K562 (cell line): ENCODE results near the gene TMEM43. TPM values are rescaled to one million over a fixed set of nuclear protein-coding genes. Genes with fewer than 3 reads are reported as not detected.
A peak's percentile ranks its signal among the peaks of the same experiment; 100 is the strongest.

Experiments used
- ATAC-seq: fragments of 200-7000 bp; cut with Tn5 transposase; 3 replicates; pipeline ENCODE4 v1.9.1; 2020; ENCODE audit warnings: moderate library complexity
- Bru-seq: library from RNA; stranded (reverse); fragments of 400-500 nt; gene quantifications from one replicate; lab custom pipeline; 2021; lab: Mats Ljungman, UMichigan
- BruChase-seq, 2 experiments: library from RNA; stranded (reverse); fragments of 400-500 nt; gene quantifications; one replicate each; lab custom pipeline; 2021; lab: Mats Ljungman, UMichigan
- BruUV-seq: library from RNA; stranded (reverse); fragments of 400-500 nt; replicated peaks from 2 replicates; lab custom pipeline; 2021; lab: Mats Ljungman, UMichigan
- CTCF ChIA-PET: fragments of 300-600 bp; formaldehyde crosslinking; extraction: SDS; loops from one replicate; lab custom pipeline; 2021; ENCODE audit warnings: low intra/inter-chr PET ratio; lab: Yijun Ruan, JAX
- POLR2A ChIA-PET: fragments of 300-600, 350-650 bp; sonication (Branson Sonifier 250); formaldehyde crosslinking; extraction: SDS; loops from one replicate; lab custom pipeline; 2021; ENCODE audit warnings: antibody characterized with exemption, inconsistent platforms; lab: Yijun Ruan, JAX
- DNase-seq, 4 experiments: peaks; one replicate each; pipeline versions ENCODE4 v3.0.0 to v3.0.0-alpha.2; 2011 to 2018; ENCODE audit warnings: low spot score in 3 of 4, mixed read lengths in 3 of 4; ENCODE audit errors: extremely low read depth in 1 of 4
- FAIRE-seq: peaks from 2 replicates; lab custom pipeline; 2011; peaks lifted over from hg19 to GRCh38; lab: Jason Lieb, UNC
- H2AFZ ChIP-seq: 2 replicates; pipeline ENCODE4 v1.6.0; 2011; ENCODE audit warnings: low read depth, low read length, control low read depth, inconsistent platforms
- H3K27ac ChIP-seq: fragments of 200-600 bp; 3 replicates; pipeline ENCODE4 v1.8.0; 2011; ENCODE audit warnings: low read depth, mild to moderate bottlenecking, control low read depth, inconsistent platforms, low read length, moderate library complexity, mixed read lengths; ENCODE audit errors: extremely low read depth
- H3K27me3 ChIP-seq, 2 experiments: fragments of 300-600 bp in 1 of 2; 2 replicates in 1 of 2; 3 replicates in 1 of 2; pipeline versions ENCODE4 v1.6.0 to v1.8.0; 2011; ENCODE audit warnings: inconsistent platforms in 2 of 2, low read length in 2 of 2, mild to moderate bottlenecking in 1 of 2, mixed read lengths in 1 of 2, moderate library complexity in 1 of 2; ENCODE audit not compliant: control insufficient read depth in 2 of 2, insufficient read depth in 2 of 2
- H3K36me3 ChIP-seq: fragments of 300-600 bp; 3 replicates; pipeline ENCODE4 v1.8.0; 2011; ENCODE audit warnings: mild to moderate bottlenecking, low read length, inconsistent platforms; ENCODE audit not compliant: control insufficient read depth, insufficient read depth
- H3K4me1 ChIP-seq, 2 experiments: fragments of 200-600 bp in 1 of 2; replicated peaks in 1 of 2; 2 replicates in 1 of 2; 3 replicates in 1 of 2; pipeline versions ENCODE4 v1.5.1 to v1.8.0; 2011; ENCODE audit warnings: inconsistent platforms in 2 of 2, low read length in 2 of 2, mild to moderate bottlenecking in 1 of 2, mixed read lengths in 1 of 2, moderate library complexity in 1 of 2; ENCODE audit not compliant: control insufficient read depth in 2 of 2, insufficient read depth in 2 of 2
- H3K4me2 ChIP-seq: 2 replicates; pipeline ENCODE4 v1.6.1; 2011; ENCODE audit warnings: low read length, control low read depth, inconsistent platforms, mixed read lengths; ENCODE audit not compliant: insufficient read depth
- H3K4me3 ChIP-seq: fragments of 200-600 bp; sonication (generic), shearing (Covaris generic); 2 replicates; pipeline ENCODE4 v1.5.1; 2016; ENCODE audit warnings: control low read depth, inconsistent platforms
- H3K79me2 ChIP-seq: fragments of 200-600 bp; 3 replicates; pipeline ENCODE4 v1.8.0; 2011; ENCODE audit warnings: low read length, inconsistent platforms; ENCODE audit not compliant: control insufficient read depth, insufficient read depth
- H3K9ac ChIP-seq, 2 experiments: 2 replicates each; pipeline versions ENCODE4 v1.6.0 to v1.6.1; 2011; ENCODE audit warnings: low read depth in 2 of 2, low read length in 2 of 2, control low read depth in 1 of 2, inconsistent platforms in 1 of 2, mild to moderate bottlenecking in 1 of 2, mixed read lengths in 1 of 2; ENCODE audit not compliant: insufficient read depth in 1 of 2
- H3K9me1 ChIP-seq: one replicate; pipeline ENCODE4 v1.6.0; 2011; ENCODE audit warnings: inconsistent platforms, mild to moderate bottlenecking, low read length, moderate library complexity; ENCODE audit not compliant: control insufficient read depth, insufficient read depth
- H3K9me3 ChIP-seq: replicated peaks from 2 replicates; pipeline ENCODE4 v1.5.1; 2011; ENCODE audit warnings: low read depth, low read length, inconsistent platforms; ENCODE audit not compliant: control insufficient read depth, insufficient read depth
- H4K20me1 ChIP-seq: replicated peaks from 2 replicates; pipeline ENCODE4 v1.6.1; 2011; ENCODE audit warnings: low read length, inconsistent platforms, mixed read lengths; ENCODE audit not compliant: control insufficient read depth, insufficient read depth
- ATF6 ChIP-seq: sonication (generic); formaldehyde crosslinking; IDR thresholded peaks from 2 replicates; pipeline ENCODE4 v1.4.0; 2020; ENCODE audit warnings: mild to moderate bottlenecking, missing genetic modification reagents
- FOXP1 ChIP-seq: sonication (generic); formaldehyde crosslinking; IDR thresholded peaks from 2 replicates; pipeline ENCODE4 v1.8.0; 2022; ENCODE audit warnings: mild to moderate bottlenecking, missing genetic modification reagents
- JUN ChIP-seq, 2 experiments: sonication (generic) in 1 of 2; formaldehyde crosslinking in 1 of 2; IDR thresholded peaks; 2 replicates each; pipeline versions ENCODE4 v1.6.1 to v1.8.0; 2012 to 2022; ENCODE audit warnings: borderline replicate concordance in 2 of 2, mild to moderate bottlenecking in 2 of 2, improper control_type of control experiment in 1 of 2, low read depth in 1 of 2, low read length in 1 of 2, missing genetic modification reagents in 1 of 2
- KAT8 ChIP-seq: fragments of 450-650 bp; IDR thresholded peaks from 2 replicates; pipeline ENCODE4 v1.6.1; 2016; ENCODE audit warnings: low read depth, mild to moderate bottlenecking
- RBBP5 ChIP-seq: fragments of 200-600 bp; sonication (generic); IDR thresholded peaks from 2 replicates; pipeline ENCODE4 v1.6.1; 2012; ENCODE audit warnings: borderline replicate concordance, mild to moderate bottlenecking, low read length, control low read depth, inconsistent platforms; ENCODE audit not compliant: insufficient read depth, poor library complexity, severe bottlenecking
- SMAD4 ChIP-seq: fragments of 250-450 bp; sonication (Bioruptor Pico); conservative IDR thresholded peaks from 2 replicates; pipeline ENCODE4 v1.8.0; 2021; ENCODE audit warnings: inconsistent platforms, mild to moderate bottlenecking, moderate library complexity
- ZBTB49 ChIP-seq: sonication (generic); formaldehyde crosslinking; IDR thresholded peaks from 2 replicates; pipeline ENCODE4 v1.8.0; 2022; ENCODE audit warnings: missing genetic modification reagents, mild to moderate bottlenecking, borderline replicate concordance
- ZFP30 ChIP-seq: fragments of 250-450 bp; sonication (Bioruptor Pico); IDR thresholded peaks from 2 replicates; pipeline ENCODE4 v1.8.0; 2022; ENCODE audit warnings: moderate library complexity, mild to moderate bottlenecking, inconsistent platforms, borderline replicate concordance
- ZNF121 ChIP-seq: sonication (generic); formaldehyde crosslinking; conservative IDR thresholded peaks from 2 replicates; pipeline ENCODE4 v1.8.0; 2022; ENCODE audit warnings: missing genetic modification reagents
- ZNF184 ChIP-seq: sonication (generic); formaldehyde crosslinking; IDR thresholded peaks from 2 replicates; pipeline ENCODE4 v1.5.0; 2020; ENCODE audit warnings: missing genetic modification reagents
- WGBS: fragments of 100-300 bp; shearing (Covaris generic); methylation state at CpG from one replicate; pipeline ENCODE4 v1.1.6; 2016; ENCODE audit warnings: low coverage, mixed read lengths; ENCODE audit not compliant: insufficient coverage; ENCODE audit errors: missing lambda C conversion rate; 5-methylcytosine and 5-hydroxymethylcytosine counted together
- in situ Hi-C: fragments of 300-500 bp; cut with MboI; formaldehyde crosslinking; loops from 4 replicates; pipeline ENCODE4 v1.15.0; 2018; ENCODE audit warnings: inconsistent platforms, mixed read lengths
- intact Hi-C: fragments of 100-400 bp; cut with micrococcal nuclease; formaldehyde crosslinking; loops from 2 replicates; pipeline ENCODE4 v1.14.2; 2022
- long read RNA-seq, 3 experiments: library from polyadenylated mRNA in 2 of 3; library from RNA in 1 of 3; unstranded in 2 of 3; stranded (forward) in 1 of 3; transcript quantifications; one replicate each; pipeline ENCODE4 v2.0.0, GENCODE V29; 2019 to 2022
- polyA minus RNA-seq, 3 experiments: library from RNA; depleted of rRNA, polyadenylated mRNA; stranded (reverse); fragments of >200 nt; gene quantifications; 2 replicates each; pipeline ENCODE4 v1.2.3, GENCODE V29; 2011
- polyA plus RNA-seq, 8 experiments: library from polyadenylated mRNA; depleted of rRNA in 4 of 8; stranded (reverse) in 5 of 8; unstranded in 3 of 8; fragments of >200 nt; fragmentation: Nextera tagmentation in 2 of 8; fragmentation: Illumina TruSeq in 1 of 8; extraction: Ambion mirVana in 2 of 8; extraction: Trizol in 1 of 8; gene quantifications; 2 replicates each; pipeline versions ENCODE4 v1.2.1 to v1.2.3, GENCODE V29; 2011 to 2014; ENCODE audit warnings: inconsistent platforms in 1 of 8, missing spikeins in 1 of 8
- total RNA-seq, 7 experiments: library from RNA; depleted of rRNA in 6 of 7; stranded (reverse); fragments of >200 nt in 6 of 7; fragmentation: Illumina TruSeq in 2 of 7; extraction: Trizol in 2 of 7; gene quantifications; 2 replicates each; pipeline versions ENCODE4 v1.2.1 to v1.2.3, GENCODE V29; 2011 to 2021; ENCODE audit warnings: low replicate concordance in 1 of 7

Gene TMEM43
- total RNA-seq (2011; cell fraction: chromatin; rRNA removed; ENCODE audit: low replicate concordance), result 45.4 and 56.1 TPM in 2 replicates
- total RNA-seq (2011; cell fraction: nucleolus; rRNA removed), result 65.7 and 72.4 TPM in 2 replicates
- 57.3 and 58.4 TPM in 2 replicates for total RNA-seq (2011; cell fraction: nucleoplasm; rRNA removed)
- 35.0 and 49.2 TPM in 2 replicates for total RNA-seq (2014; rRNA removed)
- total RNA-seq (2014; rRNA removed; fragmentation: Illumina TruSeq; extraction: Trizol), result 32.9 and 35.7 TPM in 2 replicates
- total RNA-seq (2015; rRNA removed; fragmentation: Illumina TruSeq; extraction: Trizol), result 41.1 and 42.9 TPM in 2 replicates
- total RNA-seq (2021), result 38.9 and 39.7 TPM in 2 replicates
- 41.9 and 50.8 TPM in 2 replicates for polyA plus RNA-seq (2011; rRNA removed)
- polyA plus RNA-seq (2011; cell fraction: cytosol; rRNA removed), result 46.0 and 54.1 TPM in 2 replicates
- 73.1 and 80.6 TPM in 2 replicates for polyA plus RNA-seq (2011; cell fraction: nucleus; rRNA removed)
- polyA plus RNA-seq (2012), result 32.9 and 33.9 TPM in 2 replicates
- polyA plus RNA-seq (2014; fragmentation: Illumina TruSeq; extraction: Trizol), result 41.5 and 46.1 TPM in 2 replicates
- 10 to 100 TPM; 16.7 to 29.4 TPM for polyA plus RNA-seq (2014; fragmentation: Nextera tagmentation; extraction: Ambion mirVana)
- polyA plus RNA-seq (2014; rRNA removed), result 32.7 and 37.5 TPM in 2 replicates
- 32.4 and 38.1 TPM in 2 replicates for polyA minus RNA-seq (2011; rRNA and poly(A)+ RNA removed)
- 21.2 TPM in 2 replicates for polyA minus RNA-seq (2011; cell fraction: cytosol; rRNA and poly(A)+ RNA removed)
- 17.1 and 22.2 TPM in 2 replicates for polyA minus RNA-seq (2011; cell fraction: nucleus; rRNA and poly(A)+ RNA removed)
- Bru-seq, nascent RNA, result percentile 78 among the genes with signal in this experiment
- BruChase-seq, experiment 1, labeled RNA remaining after a 2-hour chase, result percentile 78 among the genes with signal in this experiment
- percentile 78 among the genes with signal in this experiment for BruChase-seq, experiment 2, labeled RNA remaining after a 6-hour chase
- long read RNA-seq, experiment 1, transcript TMEM43-201 (12 exons, 3,341 nt), result major isoform, 92 of 169 reads
- long read RNA-seq, experiment 1, partial matches to known transcripts, result 66 of 169 reads
- long read RNA-seq, experiment 1, other reads (novel, unspliced or antisense), result 11 of 169 reads
- long read RNA-seq, experiment 2, transcript TMEM43-201 (12 exons, 3,341 nt), result major isoform, 18 of 38 reads
- long read RNA-seq, experiment 2, partial matches to known transcripts, result 3 of 38 reads
- long read RNA-seq, experiment 2, other reads (novel, unspliced or antisense), result 17 of 38 reads
- long read RNA-seq, experiment 3, transcript TMEM43-201 (12 exons, 3,341 nt), result major isoform, 20 of 24 reads
- long read RNA-seq, experiment 3, partial matches to known transcripts, result 1 of 24 reads
- long read RNA-seq, experiment 3, other reads (novel, unspliced or antisense), result 3 of 24 reads

- peaks cover 85% of the 10 kb centered on the region for H3K79me2 ChIP-seq
- TF ChIP-seq FOXP1 (no peak), ZNF184 (CRISPR knock-in tag) (no peak), ZNF121 (CRISPR knock-in tag) (no peak), SMAD4 (CRISPR knock-in tag) (peak; percentile 12; the same call in 1 of the 2 replicates), JUN (IDR thresholded peaks at IDR 0.05; ENCODE audit: borderline replicate concordance, low read depth, low read length) (peak; percentile 56; the same call in 1 of the 2 replicates), JUN (CRISPR knock-in tag; IDR thresholded peaks at IDR 0.05; ENCODE audit: borderline replicate concordance) (no peak), RBBP5 (peak; percentile 69), ZBTB49 (CRISPR knock-in tag) (no peak), KAT8 (no peak), ATF6 (no peak), ZFP30 (CRISPR knock-in tag) (no peak)
Measured at GRCh38 chr3:14124615-14125192, at the start of gene TMEM43, which contains the start of gene CHCHD4. TSS of gene TMEM43 (plus strand) at chr3:14125052. CDS start at chr3:14125194, 142 bp downstream. TSS of gene CHCHD4 (minus strand) at chr3:14124870. CDS start at chr3:14124676, 194 bp downstream.

More at GRCh38 chr3:14124615-14125192, at the start of gene TMEM43, which contains the start of gene CHCHD4:
- Histone ChIP-seq H3K36me3 (peaks cover 63% of the 10 kb centered on the region), H3K9me3 (peaks cover 23% of the 10 kb centered on the region), H2AFZ (peak within 1 kb of the TSS; percentile 97), H3K4me2 (peak within 1 kb of the TSS; percentile 95), H3K27ac (peak within 1 kb of the TSS; percentile 86), H3K9ac (peak within 1 kb of the TSS; percentile 88 to 97), H3K4me3 (peak within 1 kb of the TSS; percentile 72), H4K20me1 (peaks cover 10% of the 10 kb centered on the region; the same call in 1 of the 2 replicates), H3K4me1 (peaks cover 35 to 45% of the 10 kb centered on the region in 2 experiments), H3K27me3 (no peaks in the 10 kb centered on the region), H3K9me1 (peaks cover 5% of the 10 kb centered on the region)
- POLR2A ChIA-PET, result interaction anchor here (0.6 to 3.5 kb wide), 15 partner anchors 8 to 389 kb away, joined by 3 to 24 read pairs (median 5); partner anchors contain the start of genes LSM3 and XPC
- CTCF ChIA-PET, result no interaction called here
- in situ Hi-C loops, result loop anchor here (5.0 kb wide), 1 partner anchor 227 kb away; no protein-coding TSS in a partner anchor
- peak; percentile 95 for FAIRE-seq
- ATAC-seq, result peak; percentile 83
- DNase-seq, result peak; percentile 98 to 100 (median 99)
- intact Hi-C loops, result loop anchor here (1.0 to 10.0 kb wide), 3 partner anchors 54 to 470 kb away; partner anchors contain the start of genes LSM3 and XPC
- WGBS, result 1% methylated on average over 49 of the region's 55 CpGs
- BruUV-seq, result no TSS peak
